ENCODE results near the gene NR2C2AP.
A peak's percentile ranks its signal among the peaks of the same experiment; 100 is the strongest.
"Not testable (repeated sequence)": the region's sequence is repeated elsewhere in the genome, so short reads cannot be mapped to it uniquely, and the experiment has no call there.

The NR2C2AP gene

GRCh38 chr19:19179548-19180441 lies 23.4 kb downstream of the NR2C2AP start:
- DNase-seq = no peak

GRCh38 chr19:19176950-19177349 lies 26.3 kb downstream of the NR2C2AP start:
- DNase-seq = no peak

GRCh38 chr19:19173243-19173642 lies 30.0 kb downstream of the NR2C2AP start:
- DNase-seq = not testable (repeated sequence)

GRCh38 chr19:19171821-19172532 lies 31.2 kb downstream of the NR2C2AP start:
- DNase-seq = no peak

GRCh38 chr19:19170873-19171672 lies 32.1 kb downstream of the NR2C2AP start:
- DNase-seq = no peak

- peak; percentile 71 for DNase-seq
These were observed 33.0 kb downstream of the NR2C2AP start, which contains the start of gene MEF2B for GRCh38 chr19:19170053-19170872. Gene MEF2B, minus strand, starts transcription at chr19:19170263. Its CDS starts 19,528 bp downstream, at chr19:19150735.

GRCh38 chr19:19169236-19170052 lies 33.8 kb downstream of the NR2C2AP start:
- no peak for DNase-seq

GRCh38 chr19:19167612-19168011 lies 35.6 kb downstream of the NR2C2AP start:
- DNase-seq = no peak

- DNase-seq = no peak
These were observed 37.8 kb downstream of the NR2C2AP start for GRCh38 chr19:19165396-19165795.

- no peak for DNase-seq
These were observed 40.7 kb downstream of the NR2C2AP start for GRCh38 chr19:19162495-19162894.

- DNase-seq = no peak
These were observed 42.7 kb downstream of the NR2C2AP start for GRCh38 chr19:19160461-19161035.

GRCh38 chr19:19159534-19159933 lies 43.7 kb downstream of the NR2C2AP start:
- DNase-seq = no peak

- DNase-seq = no peak
These were observed 45.4 kb downstream of the NR2C2AP start for GRCh38 chr19:19157808-19158207.

GRCh38 chr19:19155495-19156219 lies 47.6 kb downstream of the NR2C2AP start:
- DNase-seq = no peak

- no peak for DNase-seq
These were observed 48.3 kb downstream of the NR2C2AP start for GRCh38 chr19:19154768-19155494.

- DNase-seq = no peak
These were observed 50.4 kb downstream of the NR2C2AP start for GRCh38 chr19:19152668-19153384.

- DNase-seq = no peak
These were observed 51.8 kb downstream of the NR2C2AP start for GRCh38 chr19:19151418-19151817.

Measured in activated CD8-positive, alpha-beta memory T cell treated with anti-CD3 and anti-CD28 coated beads, Interleukin-2, amount 50 U/mL, for 4 hours (primary cell).